ENCODE measurements around the gene NOBOX. TPM values are rescaled to one million over a fixed set of nuclear protein-coding genes. Genes with fewer than 3 reads are reported as not detected.

NOBOX gene
- total RNA-seq, 1 experiment from 2014 or later, result not detected

Other genes with a start within 250 kb of the NOBOX start
- not detected in 2 replicates for gene CTAGE4, start 220.2 kb downstream of the NOBOX start, total RNA-seq (2014; rRNA removed; shearing (Covaris generic))
- gene ARHGEF35, start 207.9 kb downstream of the NOBOX start, total RNA-seq (2014; rRNA removed; shearing (Covaris generic)), result not detected in 2 replicates
- not detected in 2 replicates for gene OR2A42, start 164.1 kb downstream of the NOBOX start, total RNA-seq (2014; rRNA removed; shearing (Covaris generic))
- gene OR2A7, start 138.9 kb downstream of the NOBOX start, total RNA-seq (2014; rRNA removed; shearing (Covaris generic)), result not detected in 2 replicates
- gene CTAGE8, start 134.4 kb downstream of the NOBOX start, total RNA-seq (2014; rRNA removed; shearing (Covaris generic)), result not detected in 2 replicates
- gene OR2A1, start 91.3 kb downstream of the NOBOX start, total RNA-seq (2014; rRNA removed; shearing (Covaris generic)), result not detected in 2 replicates
- gene ARHGEF5, start 48.3 kb downstream of the NOBOX start, total RNA-seq (2014; rRNA removed; shearing (Covaris generic)), result not detected in 2 replicates

Data from A172 (cell line).